Measurements from ENCODE around the gene GJC2. TPM values are rescaled to one million over a fixed set of nuclear protein-coding genes. Genes with fewer than 3 reads are reported as not detected.

GJC2 gene
- total RNA-seq, 4 donors from 2014 or later = 6.9 to 15.1 (median 9.9) TPM

GRCh38 chr1:228155596-228156514 lies 6.1 kb downstream of the GJC2 start:
- Histone ChIP-seq H3K27me3 (peaks cover 0 to 4% of the 10 kb centered on the region in 2 donors), H3K4me3 (no peak overlapping the region), H3K36me3 (no peaks in the 10 kb centered on the region), H3K27ac (no peak overlapping the region), H3K9me3 (no peaks in the 10 kb centered on the region), H3K4me1 (peaks cover 0 to 53% (median 14%) of the 10 kb centered on the region in 4 donors)
- no peak for TF ChIP-seq EP300 (IDR thresholded peaks at IDR 0.05)
- no peak for TF ChIP-seq CTCF (IDR thresholded peaks at IDR 0.05)
- no peak for TF ChIP-seq POLR2A (IDR thresholded peaks at IDR 0.05)
- WGBS, 2 donors = 81 to 83% methylated on average over 12 to 15 of the region's 16 CpGs
- no peak for DNase-seq (ENCODE audit: low spot score in 2 of 2)

- no peaks in the 10 kb centered on the region for H3K9me3 ChIP-seq
- peaks cover 0 to 52% (median 8%) of the 10 kb centered on the region in 4 donors for H3K4me1 ChIP-seq
- no peak overlapping the region for H3K27ac ChIP-seq
- no peak for DNase-seq (ENCODE audit: low spot score in 2 of 2)
- peaks cover 0 to 4% of the 10 kb centered on the region in 2 donors for H3K27me3 ChIP-seq
- H3K36me3 ChIP-seq = no peaks in the 10 kb centered on the region
- WGBS, 2 donors = 69 to 75% methylated on average over 7 to 8 of the region's 9 CpGs
- H3K4me3 ChIP-seq = no peak overlapping the region
- TF ChIP-seq EP300 (IDR thresholded peaks at IDR 0.05) = no peak
- TF ChIP-seq POLR2A (IDR thresholded peaks at IDR 0.05) = no peak
- TF ChIP-seq CTCF (IDR thresholded peaks at IDR 0.05) = no peak
Measured at GRCh38 chr1:228156515-228156881, 6.8 kb downstream of the GJC2 start.

- Histone ChIP-seq H3K4me1 (peaks cover 0 to 52% (median 6%) of the 10 kb centered on the region in 4 donors), H3K4me3 (no peak overlapping the region), H3K27ac (no peak overlapping the region), H3K27me3 (peaks cover 0 to 4% of the 10 kb centered on the region in 2 donors), H3K9me3 (no peaks in the 10 kb centered on the region), H3K36me3 (no peaks in the 10 kb centered on the region)
- TF ChIP-seq CTCF (IDR thresholded peaks at IDR 0.05) = no peak
- no peak for TF ChIP-seq POLR2A (IDR thresholded peaks at IDR 0.05)
- TF ChIP-seq EP300 (IDR thresholded peaks at IDR 0.05) = no peak
- no peak for DNase-seq (ENCODE audit: low spot score in 2 of 2)
- WGBS, 2 donors = 74% methylated on average over 15 to 23 of the region's 24 CpGs
Measured at GRCh38 chr1:228156941-228157728, 7.4 kb downstream of the GJC2 start.

GRCh38 chr1:228157729-228158126 lies 8.0 kb downstream of the GJC2 start:
- Histone ChIP-seq H3K27ac (no peak overlapping the region), H3K36me3 (no peaks in the 10 kb centered on the region), H3K4me3 (no peak overlapping the region), H3K4me1 (peaks cover 0 to 53% (median 9%) of the 10 kb centered on the region in 4 donors), H3K9me3 (no peaks in the 10 kb centered on the region), H3K27me3 (peaks cover 0 to 4% of the 10 kb centered on the region in 2 donors)
- no peak for DNase-seq (ENCODE audit: low spot score in 2 of 2)
- TF ChIP-seq EP300 (IDR thresholded peaks at IDR 0.05) (no peak), CTCF (IDR thresholded peaks at IDR 0.05) (no peak), POLR2A (IDR thresholded peaks at IDR 0.05) (no peak)
- WGBS, 2 donors = 69 to 84% methylated on average over 42 to 43 of the region's 43 CpGs

Measured in tibial nerve (tissue), 4 donors.